GM08714 (cell line): ENCODE results near the gene CDH23.

ENCODE experiments used
- H3K4me3 ChIP-seq: fragments of 200-500 bp; sonication (Bioruptor generic); 2 replicates; pipeline ENCODE4 v1.5.1; 2014; ENCODE audit warnings: mild to moderate bottlenecking, low read length, inconsistent platforms
- ZNF274 ChIP-seq: IDR thresholded peaks from 2 replicates; pipeline ENCODE4 v1.6.1; 2012; ENCODE audit warnings: mild to moderate bottlenecking, low read depth, low read length

Gene CDH23

GRCh38 chr10:71641449-71641848 is 244.7 kb downstream of the CDH23 start:
- no peak for TF ChIP-seq ZNF274
- H3K4me3 ChIP-seq = no peak overlapping the region

GRCh38 chr10:71641986-71642385 is 245.3 kb downstream of the CDH23 start:
- TF ChIP-seq ZNF274 = no peak
- no peak overlapping the region for H3K4me3 ChIP-seq

- no peak for TF ChIP-seq ZNF274
- H3K4me3 ChIP-seq = no peak overlapping the region
Measured at GRCh38 chr10:71643904-71644303, 247.2 kb downstream of the CDH23 start.

GRCh38 chr10:71644307-71645180 is 247.8 kb downstream of the CDH23 start:
- H3K4me3 ChIP-seq = no peak overlapping the region
- TF ChIP-seq ZNF274 = no peak

GRCh38 chr10:71645185-71645584 is 248.5 kb downstream of the CDH23 start:
- no peak for TF ChIP-seq ZNF274
- H3K4me3 ChIP-seq = no peak overlapping the region

GRCh38 chr10:71646037-71646436 is 249.3 kb downstream of the CDH23 start:
- no peak overlapping the region for H3K4me3 ChIP-seq
- TF ChIP-seq ZNF274 = no peak

GRCh38 chr10:71646592-71647292 is 250.0 kb downstream of the CDH23 start:
- no peak for TF ChIP-seq ZNF274
- no peak overlapping the region for H3K4me3 ChIP-seq

- no peak overlapping the region for H3K4me3 ChIP-seq
- TF ChIP-seq ZNF274 = no peak
Measured at GRCh38 chr10:71647526-71648253, 251.0 kb downstream of the CDH23 start.

GRCh38 chr10:71648254-71648932 is 251.7 kb downstream of the CDH23 start:
- H3K4me3 ChIP-seq = no peak overlapping the region
- TF ChIP-seq ZNF274 = no peak

GRCh38 chr10:71648933-71649320 is 252.2 kb downstream of the CDH23 start:
- no peak for TF ChIP-seq ZNF274
- no peak overlapping the region for H3K4me3 ChIP-seq

- H3K4me3 ChIP-seq = no peak overlapping the region
- TF ChIP-seq ZNF274 = no peak
Measured at GRCh38 chr10:71649631-71650030, 252.9 kb downstream of the CDH23 start.

GRCh38 chr10:71650397-71650796 is 253.7 kb downstream of the CDH23 start:
- no peak for TF ChIP-seq ZNF274

GRCh38 chr10:71651428-71651827 is 254.7 kb downstream of the CDH23 start:
- TF ChIP-seq ZNF274 = no peak
- H3K4me3 ChIP-seq = no peak overlapping the region

More at GRCh38 chr10:71650397-71650796, 253.7 kb downstream of the CDH23 start:
- H3K4me3 ChIP-seq = no peak overlapping the region

GRCh38 chr10:71651928-71652327 is 255.2 kb downstream of the CDH23 start:
- TF ChIP-seq ZNF274 = no peak
- H3K4me3 ChIP-seq = no peak overlapping the region
